Panc1 (cell line): ENCODE data around the gene SIK3. TPM values are rescaled to one million over a fixed set of nuclear protein-coding genes. Genes with fewer than 3 reads are reported as not detected.
"Not testable (repeated sequence)": the region's sequence is repeated elsewhere in the genome, so short reads cannot be mapped to it uniquely, and the experiment has no call there.

Experiments
- ATAC-seq: fragments of 200-7000 bp; cut with Tn5 transposase; 2 replicates; pipeline ENCODE4 v1.9.1; 2020; ENCODE audit warnings: mild to moderate bottlenecking, moderate library complexity
- BruUV-seq: library from RNA; stranded (reverse); fragments of 400-500 nt; replicated peaks from 2 replicates; lab custom pipeline; 2021; lab: Mats Ljungman, UMichigan
- CTCF ChIA-PET: fragments of 300-600 bp; sonication (Branson Sonifier 250); formaldehyde crosslinking; loops from one replicate; lab custom pipeline; 2022; ENCODE audit warnings: antibody characterized with exemption; lab: Charles Lee
- POLR2A ChIA-PET: fragments of 300-600 bp; sonication (Branson Sonifier 250); formaldehyde crosslinking; loops from one replicate; lab custom pipeline; 2022; ENCODE audit warnings: antibody characterized with exemption; lab: Charles Lee
- DNase-seq: peaks from one replicate; pipeline ENCODE4 v3.0.0-alpha.2; 2010; ENCODE audit warnings: low read depth, low spot score
- H3K27ac ChIP-seq: 2 replicates; pipeline ENCODE4 v1.5.1; 2011; ENCODE audit warnings: mild to moderate bottlenecking, low read length, inconsistent platforms
- H3K27me3 ChIP-seq: fragments of 200-500 bp; sonication (Bioruptor generic); 2 replicates; pipeline ENCODE4 v1.6.0; 2014; ENCODE audit warnings: low read length, inconsistent platforms; ENCODE audit not compliant: control insufficient read depth, insufficient read depth
- H3K36me3 ChIP-seq: fragments of 200-500 bp; sonication (Bioruptor generic); 2 replicates; pipeline ENCODE4 v1.5.1; 2014; ENCODE audit warnings: inconsistent platforms, mild to moderate bottlenecking, low read length, moderate library complexity; ENCODE audit not compliant: control insufficient read depth, insufficient read depth
- H3K4me1 ChIP-seq: 2 replicates; pipeline ENCODE4 v1.5.1; 2011; ENCODE audit warnings: inconsistent platforms, mild to moderate bottlenecking, low read length, moderate library complexity; ENCODE audit not compliant: control insufficient read depth, insufficient read depth
- H3K4me3 ChIP-seq, 2 experiments: 2 replicates each; pipeline ENCODE4 v1.5.1; 2011 to 2012; ENCODE audit warnings: low read depth in 2 of 2, low read length in 2 of 2, mild to moderate bottlenecking in 2 of 2, inconsistent platforms in 1 of 2, moderate library complexity in 1 of 2
- H3K9me3 ChIP-seq: fragments of 200-500 bp; sonication (Bioruptor generic); 2 replicates; pipeline ENCODE4 v1.5.1; 2014; ENCODE audit warnings: low read depth, mild to moderate bottlenecking, inconsistent platforms, low read length, moderate library complexity; ENCODE audit not compliant: control insufficient read depth, insufficient read depth
- POLR2AphosphoS5 ChIP-seq: IDR thresholded peaks from 2 replicates; pipeline ENCODE4 v1.6.1; 2012; ENCODE audit warnings: mild to moderate bottlenecking, low read depth, low read length, moderate library complexity
- REST ChIP-seq, 2 experiments: IDR thresholded peaks; 2 replicates each; pipeline ENCODE4 v1.6.1; 2011 to 2012; ENCODE audit warnings: low read depth in 2 of 2, control low read depth in 1 of 2, low read length in 1 of 2, mild to moderate bottlenecking in 1 of 2, moderate library complexity in 1 of 2; ENCODE audit not compliant: insufficient read depth in 1 of 2
- SIN3A ChIP-seq: IDR thresholded peaks from 2 replicates; pipeline ENCODE4 v1.6.1; 2012; ENCODE audit warnings: low read depth, mild to moderate bottlenecking, low read length, moderate library complexity, borderline replicate concordance; ENCODE audit not compliant: insufficient read depth
- TCF7L2 ChIP-seq: IDR thresholded peaks from 2 replicates; pipeline ENCODE4 v1.6.1; 2011; ENCODE audit warnings: mild to moderate bottlenecking, low read depth, low read length, inconsistent platforms
- in situ Hi-C: cut with HindIII; loops from 2 replicates; pipeline ENCODE4 v1.10.0; 2016; ENCODE audit warnings: low sequenced_read_pairs, low pct_unique_long_range_greater_than_20kb
- intact Hi-C: fragments of 100-400 bp; cut with micrococcal nuclease; formaldehyde crosslinking; loops from one replicate; pipeline ENCODE4 v1.10.0; 2022; ENCODE audit not compliant: unreplicated experiment
- total RNA-seq: library from RNA; stranded (reverse); gene quantifications from one replicate; pipeline ENCODE4 v1.2.1, GENCODE V29; 2021; ENCODE audit not compliant: unreplicated experiment
- TF ChIP-seq, protein P1 (sequence below): fragments of 450-650 bp; IDR thresholded peaks from 2 replicates; pipeline ENCODE4 v1.5.1; 2017; ENCODE audit warnings: mild to moderate bottlenecking

Gene SIK3
- total RNA-seq, 1 experiment from 2014 or later: 39.7 TPM

DNA sequence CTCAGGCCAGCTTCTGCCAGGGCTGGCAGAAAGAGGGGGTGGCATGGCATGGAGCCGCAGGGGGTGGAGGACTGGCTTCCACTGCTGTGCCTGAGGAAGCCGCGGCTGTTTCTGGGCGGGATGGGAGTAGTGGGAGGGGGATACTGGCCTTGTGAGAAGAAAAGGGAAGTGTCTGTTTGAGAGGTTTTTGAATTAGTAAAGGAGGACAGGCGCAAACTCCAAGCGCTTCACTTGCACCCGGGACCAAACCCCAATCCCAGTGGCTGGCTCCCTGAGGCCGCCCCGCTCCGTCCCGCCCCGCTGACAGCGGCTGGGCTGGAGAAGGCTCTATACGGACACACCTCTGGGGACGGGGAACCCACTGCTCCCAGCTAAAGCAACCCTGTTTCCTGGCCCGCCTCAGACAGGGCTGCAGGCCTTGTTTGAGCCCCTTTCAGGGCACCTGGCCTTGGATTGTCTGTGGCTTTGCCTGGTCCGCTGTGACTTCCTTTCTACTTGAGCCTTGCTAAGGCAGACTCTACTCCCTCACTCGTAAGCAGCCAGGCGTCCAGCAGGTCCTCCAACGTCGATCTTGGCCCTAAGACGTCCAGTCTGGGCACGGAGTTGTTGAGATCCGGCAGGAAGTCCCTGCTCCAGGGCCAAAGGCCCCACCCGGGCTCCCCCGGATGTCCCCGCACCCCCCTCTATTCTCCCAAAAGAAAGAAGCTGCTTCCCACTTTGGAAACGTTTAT lies 263.0 kb downstream of the SIK3 start:
- peak overlapping the region; percentile 13; the same call in 1 of the 2 replicates for H3K27ac ChIP-seq
- H3K36me3 ChIP-seq: no peaks in the 10 kb centered on the region
- no peaks in the 10 kb centered on the region for H3K9me3 ChIP-seq
- DNase-seq: no peak
- H3K4me1 ChIP-seq: peaks cover 4% of the 10 kb centered on the region; the same call in 1 of the 2 replicates
- TF ChIP-seq REST (IDR thresholded peaks at IDR 0.05; ENCODE audit: insufficient read depth in 1 of 2, low read depth in 2 of 2, low read length in 1 of 2): no peak
- TF ChIP-seq TCF7L2: no peak
- no peak for TF ChIP-seq POLR2AphosphoS5
- no peak for TF ChIP-seq SIN3A
- TF ChIP-seq, protein P1, sequence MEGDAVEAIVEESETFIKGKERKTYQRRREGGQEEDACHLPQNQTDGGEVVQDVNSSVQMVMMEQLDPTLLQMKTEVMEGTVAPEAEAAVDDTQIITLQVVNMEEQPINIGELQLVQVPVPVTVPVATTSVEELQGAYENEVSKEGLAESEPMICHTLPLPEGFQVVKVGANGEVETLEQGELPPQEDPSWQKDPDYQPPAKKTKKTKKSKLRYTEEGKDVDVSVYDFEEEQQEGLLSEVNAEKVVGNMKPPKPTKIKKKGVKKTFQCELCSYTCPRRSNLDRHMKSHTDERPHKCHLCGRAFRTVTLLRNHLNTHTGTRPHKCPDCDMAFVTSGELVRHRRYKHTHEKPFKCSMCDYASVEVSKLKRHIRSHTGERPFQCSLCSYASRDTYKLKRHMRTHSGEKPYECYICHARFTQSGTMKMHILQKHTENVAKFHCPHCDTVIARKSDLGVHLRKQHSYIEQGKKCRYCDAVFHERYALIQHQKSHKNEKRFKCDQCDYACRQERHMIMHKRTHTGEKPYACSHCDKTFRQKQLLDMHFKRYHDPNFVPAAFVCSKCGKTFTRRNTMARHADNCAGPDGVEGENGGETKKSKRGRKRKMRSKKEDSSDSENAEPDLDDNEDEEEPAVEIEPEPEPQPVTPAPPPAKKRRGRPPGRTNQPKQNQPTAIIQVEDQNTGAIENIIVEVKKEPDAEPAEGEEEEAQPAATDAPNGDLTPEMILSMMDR: no peak
- ChIA-PET POLR2A (interaction anchor here (0.6 to 1.0 kb wide), 4 partner anchors 12 to 335 kb away, joined by 3 to 7 read pairs (median 3); partner anchors contain the start of gene APOA4), CTCF (interaction anchor here (0.5 to 3.0 kb wide), 11 partner anchors 12 to 242 kb away, joined by 3 to 76 read pairs (median 4); partner anchors contain the start of genes APOA4 and APOA5)
- no peaks in the 10 kb centered on the region for H3K27me3 ChIP-seq
- peak overlapping the region; percentile 31 to 58 for H3K4me3 ChIP-seq
- BruUV-seq: no TSS peak
- intact Hi-C loops: loop anchor here (5.0 kb wide), 1 partner anchor 43 kb away; the partner anchor contains the start of gene APOA5
- peak; percentile 1; the same call in 1 of the 2 replicates for ATAC-seq
- in situ Hi-C loops: no loop called here

- H3K9me3 ChIP-seq, BruUV-seq, H3K4me3 ChIP-seq, POLR2A ChIA-PET, in situ Hi-C loops, H3K36me3 ChIP-seq, DNase-seq, ATAC-seq, H3K27me3 ChIP-seq, H3K4me1 ChIP-seq, H3K27ac ChIP-seq: not testable (repeated sequence)
- CTCF ChIA-PET: interaction anchor here (0.5 to 0.7 kb wide), 4 partner anchors 17 to 134 kb away, joined by 3 to 10 read pairs (median 6); no protein-coding TSS in a partner anchor
- intact Hi-C loops: loop anchor here (5.0 kb wide), 1 partner anchor 42 kb away; the partner anchor contains the start of gene APOA5
Measured at GRCh38 chr11:116834535-116835041, 263.6 kb downstream of the SIK3 start.
